DND-41 (cell line): ENCODE measurements around the gene FBN1.

Experiments used
- EZH2 ChIP-seq: IDR thresholded peaks from 3 replicates; pipeline ENCODE4 v1.6.1; 2012; ENCODE audit warnings: borderline replicate concordance, low read depth, mild to moderate bottlenecking, moderate library complexity, low read length, inconsistent platforms; ENCODE audit not compliant: severe bottlenecking
- TF ChIP-seq, protein P1 (sequence below): IDR thresholded peaks from 2 replicates; pipeline ENCODE4 v1.5.1; 2012; ENCODE audit warnings: borderline replicate concordance, low read length, moderate library complexity, mild to moderate bottlenecking; ENCODE audit not compliant: poor library complexity, severe bottlenecking; ENCODE audit errors: extremely low read depth

DNA sequence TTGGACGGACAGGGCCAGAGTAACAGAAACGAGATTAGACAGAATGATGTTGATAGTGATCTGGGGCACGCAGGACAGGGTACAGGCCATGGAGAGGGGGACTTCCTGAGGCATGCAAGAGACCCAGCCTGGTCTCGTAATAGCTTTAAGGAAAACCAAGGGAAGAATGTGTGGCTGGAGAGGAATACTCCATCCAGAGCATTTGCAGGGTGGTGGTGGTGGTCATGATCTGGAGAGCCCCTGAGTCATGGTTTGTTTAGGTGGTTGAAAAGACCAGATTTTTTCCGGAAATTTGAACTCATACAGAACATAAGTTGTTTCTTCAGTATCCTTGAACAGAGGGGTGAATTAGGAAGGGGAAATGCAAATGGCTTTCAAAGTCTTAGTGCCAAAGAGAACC, 175.8 kb downstream of the FBN1 start:
- TF ChIP-seq, protein P1, sequence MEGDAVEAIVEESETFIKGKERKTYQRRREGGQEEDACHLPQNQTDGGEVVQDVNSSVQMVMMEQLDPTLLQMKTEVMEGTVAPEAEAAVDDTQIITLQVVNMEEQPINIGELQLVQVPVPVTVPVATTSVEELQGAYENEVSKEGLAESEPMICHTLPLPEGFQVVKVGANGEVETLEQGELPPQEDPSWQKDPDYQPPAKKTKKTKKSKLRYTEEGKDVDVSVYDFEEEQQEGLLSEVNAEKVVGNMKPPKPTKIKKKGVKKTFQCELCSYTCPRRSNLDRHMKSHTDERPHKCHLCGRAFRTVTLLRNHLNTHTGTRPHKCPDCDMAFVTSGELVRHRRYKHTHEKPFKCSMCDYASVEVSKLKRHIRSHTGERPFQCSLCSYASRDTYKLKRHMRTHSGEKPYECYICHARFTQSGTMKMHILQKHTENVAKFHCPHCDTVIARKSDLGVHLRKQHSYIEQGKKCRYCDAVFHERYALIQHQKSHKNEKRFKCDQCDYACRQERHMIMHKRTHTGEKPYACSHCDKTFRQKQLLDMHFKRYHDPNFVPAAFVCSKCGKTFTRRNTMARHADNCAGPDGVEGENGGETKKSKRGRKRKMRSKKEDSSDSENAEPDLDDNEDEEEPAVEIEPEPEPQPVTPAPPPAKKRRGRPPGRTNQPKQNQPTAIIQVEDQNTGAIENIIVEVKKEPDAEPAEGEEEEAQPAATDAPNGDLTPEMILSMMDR, result no peak
- no peak for TF ChIP-seq EZH2
